GM23338 (cell line): ENCODE measurements around the gene TMEM247. TPM values are rescaled to one million over a fixed set of nuclear protein-coding genes. Genes with fewer than 3 reads are reported as not detected.

ENCODE experiments used
- ATAC-seq: fragments of 200-7000 bp; cut with Tn5 transposase; 3 replicates; pipeline ENCODE4 v1.9.1; 2020
- DNase-seq: peaks from one replicate; pipeline ENCODE4 v3.0.0-alpha.2; 2015; ENCODE audit warnings: low spot score
- H2AFZ ChIP-seq: fragments of 200-600 bp; sonication (generic); 2 replicates; pipeline ENCODE4 v1.8.0; 2016; ENCODE audit warnings: antibody characterized with exemption, mild to moderate bottlenecking, moderate library complexity
- H3F3A ChIP-seq: fragments of 200-600 bp; sonication (generic); replicated peaks from 2 replicates; pipeline ENCODE4 v1.8.0; 2017; ENCODE audit warnings: antibody characterized with exemption, mixed run types, low read depth
- H3K27ac ChIP-seq: fragments of 200-600 bp; sonication (generic); 2 replicates; pipeline ENCODE4 v1.6.1; 2016; ENCODE audit warnings: low read depth
- H3K27me3 ChIP-seq: fragments of 200-600 bp; sonication (generic); 2 replicates; pipeline ENCODE4 v1.8.0; 2016; ENCODE audit warnings: mild to moderate bottlenecking, mixed run types, moderate library complexity; ENCODE audit not compliant: insufficient read depth
- H3K36me3 ChIP-seq: fragments of 200-600 bp; sonication (generic); 2 replicates; pipeline ENCODE4 v1.8.0; 2016; ENCODE audit warnings: mild to moderate bottlenecking; ENCODE audit not compliant: insufficient read depth
- H3K4me1 ChIP-seq: fragments of 200-600 bp; sonication (generic); 2 replicates; pipeline ENCODE4 v1.8.0; 2016; ENCODE audit warnings: mild to moderate bottlenecking, moderate library complexity; ENCODE audit not compliant: insufficient read depth
- H3K4me2 ChIP-seq: fragments of 200-600 bp; sonication (generic); 2 replicates; pipeline ENCODE4 v1.7.1; 2017; ENCODE audit warnings: mixed run types
- H3K4me3 ChIP-seq: fragments of 200-600 bp; sonication (generic); 2 replicates; pipeline ENCODE4 v1.6.1; 2016; ENCODE audit warnings: mixed run types
- H3K79me2 ChIP-seq: fragments of 200-600 bp; sonication (generic); replicated peaks from 2 replicates; pipeline ENCODE4 v1.8.0; 2017; ENCODE audit warnings: mild to moderate bottlenecking; ENCODE audit not compliant: insufficient read depth
- H3K9me2 ChIP-seq: fragments of 200-600 bp; sonication (generic); 2 replicates; pipeline ENCODE4 v1.8.0; 2017; ENCODE audit not compliant: insufficient read depth
- H4K20me1 ChIP-seq: fragments of 200-600 bp; sonication (generic); replicated peaks from 2 replicates; pipeline ENCODE4 v1.8.0; 2017; ENCODE audit warnings: mild to moderate bottlenecking; ENCODE audit not compliant: insufficient read depth
- H3K27ac Mint-ChIP-seq: 2 replicates; pipeline ENCODE4 v1.8.0; 2020; ENCODE audit warnings: inconsistent platforms, mild to moderate bottlenecking, moderate library complexity, mixed read lengths
- H3K27me3 Mint-ChIP-seq: 3 replicates; pipeline ENCODE4 v1.8.0; 2022; ENCODE audit warnings: low read depth, mild to moderate bottlenecking, moderate library complexity, mixed read lengths, inconsistent platforms; ENCODE audit not compliant: insufficient read depth, poor library complexity
- H3K36me3 Mint-ChIP-seq: 3 replicates; pipeline ENCODE4 v1.8.0; 2021; ENCODE audit warnings: low read depth, mild to moderate bottlenecking, inconsistent platforms, moderate library complexity, mixed read lengths
- H3K4me1 Mint-ChIP-seq: 3 replicates; pipeline ENCODE4 v1.8.0; 2020; ENCODE audit warnings: mild to moderate bottlenecking, inconsistent platforms, mixed read lengths
- H3K4me3 Mint-ChIP-seq: 3 replicates; pipeline ENCODE4 v1.8.0; 2021; ENCODE audit warnings: moderate library complexity, mild to moderate bottlenecking, inconsistent platforms, mixed read lengths
- H3K9me3 Mint-ChIP-seq: 3 replicates; pipeline ENCODE4 v1.8.0; 2020; ENCODE audit warnings: moderate library complexity, mild to moderate bottlenecking, inconsistent platforms, mixed read lengths
- CREB1 ChIP-seq: fragments of 250-450 bp; sonication (Bioruptor Pico); IDR thresholded peaks from 2 replicates; pipeline ENCODE4 v1.5.0; 2020; ENCODE audit warnings: low read depth, mild to moderate bottlenecking, moderate library complexity
- ETS1 ChIP-seq: IDR thresholded peaks from 2 replicates; pipeline ENCODE4 v1.6.1; 2016; ENCODE audit warnings: antibody characterized with exemption
- EZH2 ChIP-seq: fragments of 200-600 bp; sonication (generic); IDR thresholded peaks from one replicate; pipeline ENCODE4 v1.8.0; 2017; ENCODE audit warnings: antibody characterized with exemption, mild to moderate bottlenecking, low read depth; ENCODE audit not compliant: unreplicated experiment
- NANOG ChIP-seq: IDR thresholded peaks from 2 replicates; pipeline ENCODE4 v1.6.1; 2016; ENCODE audit warnings: antibody characterized with exemption, borderline replicate concordance
- POLR2AphosphoS5 ChIP-seq: IDR thresholded peaks from 2 replicates; pipeline ENCODE4 v1.6.1; 2016; ENCODE audit warnings: antibody characterized with exemption, low read depth
- STAT1 ChIP-seq: IDR thresholded peaks from one replicate; pipeline ENCODE4 v1.6.1; 2016; ENCODE audit warnings: antibody characterized with exemption; ENCODE audit not compliant: unreplicated experiment
- ZNF114 ChIP-seq: fragments of 250-450 bp; sonication (Bioruptor Pico); IDR thresholded peaks from 2 replicates; pipeline ENCODE4 v1.5.0; 2020; ENCODE audit warnings: mild to moderate bottlenecking, moderate library complexity
- ZNF331 ChIP-seq: fragments of 250-450 bp; sonication (Bioruptor Pico); IDR thresholded peaks from 2 replicates; pipeline ENCODE4 v1.5.0; 2020; ENCODE audit warnings: low read depth, mild to moderate bottlenecking, moderate library complexity
- ZNF462 ChIP-seq: fragments of 250-450 bp; sonication (Bioruptor Pico); IDR thresholded peaks from 2 replicates; pipeline ENCODE4 v1.5.0; 2020; ENCODE audit warnings: mild to moderate bottlenecking, moderate library complexity
- polyA plus RNA-seq: library from polyadenylated mRNA; unstranded; fragments of >200 nt; fragmentation: Nextera tagmentation; extraction: Ambion mirVana; gene quantifications from 2 replicates; pipeline ENCODE4 v1.2.1, GENCODE V29; 2016
- total RNA-seq: library from RNA; depleted of rRNA; stranded (reverse); fragments of >200 nt; shearing (Covaris generic); gene quantifications from 2 replicates; pipeline ENCODE4 v1.2.3, GENCODE V29; 2014
- TF ChIP-seq, protein P1 (sequence below), 2 experiments: fragments of 200-600 bp in 1 of 2; sonication (generic) in 1 of 2; conservative IDR thresholded peaks; 2 replicates each; pipeline versions ENCODE4 v1.5.1 to v1.6.1; 2016 to 2017; ENCODE audit warnings: antibody characterized with exemption in 2 of 2, low read depth in 2 of 2, mild to moderate bottlenecking in 2 of 2, moderate library complexity in 1 of 2
- TF ChIP-seq, protein P2 (sequence below): IDR thresholded peaks from one replicate; pipeline ENCODE4 v1.6.1; 2018; ENCODE audit warnings: antibody characterized with exemption; ENCODE audit not compliant: unreplicated experiment

The TMEM247 gene
- total and polyA plus RNA-seq, 2 experiments from 2014 or later = not detected

DNA sequence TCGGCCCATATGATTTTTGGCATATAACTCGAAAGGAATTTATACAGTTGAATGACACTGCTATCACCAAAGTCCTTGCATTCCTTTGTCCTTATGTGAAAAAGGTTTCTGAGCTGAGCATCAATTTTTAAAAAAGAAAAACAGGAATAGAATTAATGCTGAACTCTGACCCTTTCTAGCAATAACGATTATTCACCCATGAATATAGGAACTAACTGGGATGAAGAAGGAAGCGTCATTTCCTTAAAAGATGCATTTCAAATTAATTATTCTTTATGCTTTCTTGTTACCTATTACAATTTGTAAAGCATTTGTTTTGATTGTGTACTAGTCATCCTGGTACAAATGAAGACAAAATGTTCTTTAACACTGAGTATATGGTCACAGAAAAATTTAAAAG is 19.3 kb downstream of the TMEM247 start:
- H3K79me2 ChIP-seq = no peaks in the 10 kb centered on the region
- Mint-ChIP-seq H3K36me3 (no peaks in the 10 kb centered on the region), H3K4me1 (peaks cover 3% of the 10 kb centered on the region; the same call in 2 of the 3 replicates), H3K9me3 (no peaks in the 10 kb centered on the region), H3K27me3 (peaks cover 24% of the 10 kb centered on the region), H3K4me3 (peak overlapping the region; percentile 95), H3K27ac (no peak overlapping the region)
- peaks cover 9% of the 10 kb centered on the region for H3K4me1 ChIP-seq
- no peaks in the 10 kb centered on the region for H3K36me3 ChIP-seq
- peak overlapping the region; percentile 82; the same call in 1 of the 2 replicates for H3K4me2 ChIP-seq
- H3K27me3 ChIP-seq = peaks cover 22% of the 10 kb centered on the region
- peak overlapping the region; percentile 68; the same call in 1 of the 2 replicates for H3K4me3 ChIP-seq
- H2AFZ ChIP-seq = no peak overlapping the region
- no peak for DNase-seq
- no peak overlapping the region for H3K27ac ChIP-seq
- no peaks in the 10 kb centered on the region for H3K9me2 ChIP-seq
- H4K20me1 ChIP-seq = no peaks in the 10 kb centered on the region
- H3F3A ChIP-seq = no peaks in the 10 kb centered on the region; the same call in 1 of the 2 replicates
- TF ChIP-seq ZNF114 (no peak), POLR2AphosphoS5 (no peak), CREB1 (CRISPR knock-in tag) (no peak), ZNF331 (CRISPR knock-in tag) (no peak), NANOG (no peak), ZNF462 (CRISPR knock-in tag) (no peak), STAT1 (no peak), EZH2 (no peak), ETS1 (no peak)
- TF ChIP-seq, protein P1, sequence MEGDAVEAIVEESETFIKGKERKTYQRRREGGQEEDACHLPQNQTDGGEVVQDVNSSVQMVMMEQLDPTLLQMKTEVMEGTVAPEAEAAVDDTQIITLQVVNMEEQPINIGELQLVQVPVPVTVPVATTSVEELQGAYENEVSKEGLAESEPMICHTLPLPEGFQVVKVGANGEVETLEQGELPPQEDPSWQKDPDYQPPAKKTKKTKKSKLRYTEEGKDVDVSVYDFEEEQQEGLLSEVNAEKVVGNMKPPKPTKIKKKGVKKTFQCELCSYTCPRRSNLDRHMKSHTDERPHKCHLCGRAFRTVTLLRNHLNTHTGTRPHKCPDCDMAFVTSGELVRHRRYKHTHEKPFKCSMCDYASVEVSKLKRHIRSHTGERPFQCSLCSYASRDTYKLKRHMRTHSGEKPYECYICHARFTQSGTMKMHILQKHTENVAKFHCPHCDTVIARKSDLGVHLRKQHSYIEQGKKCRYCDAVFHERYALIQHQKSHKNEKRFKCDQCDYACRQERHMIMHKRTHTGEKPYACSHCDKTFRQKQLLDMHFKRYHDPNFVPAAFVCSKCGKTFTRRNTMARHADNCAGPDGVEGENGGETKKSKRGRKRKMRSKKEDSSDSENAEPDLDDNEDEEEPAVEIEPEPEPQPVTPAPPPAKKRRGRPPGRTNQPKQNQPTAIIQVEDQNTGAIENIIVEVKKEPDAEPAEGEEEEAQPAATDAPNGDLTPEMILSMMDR (conservative IDR thresholded peaks at IDR 0.05; ENCODE audit: low read depth in 2 of 2) = no peak
- TF ChIP-seq, protein P2, sequence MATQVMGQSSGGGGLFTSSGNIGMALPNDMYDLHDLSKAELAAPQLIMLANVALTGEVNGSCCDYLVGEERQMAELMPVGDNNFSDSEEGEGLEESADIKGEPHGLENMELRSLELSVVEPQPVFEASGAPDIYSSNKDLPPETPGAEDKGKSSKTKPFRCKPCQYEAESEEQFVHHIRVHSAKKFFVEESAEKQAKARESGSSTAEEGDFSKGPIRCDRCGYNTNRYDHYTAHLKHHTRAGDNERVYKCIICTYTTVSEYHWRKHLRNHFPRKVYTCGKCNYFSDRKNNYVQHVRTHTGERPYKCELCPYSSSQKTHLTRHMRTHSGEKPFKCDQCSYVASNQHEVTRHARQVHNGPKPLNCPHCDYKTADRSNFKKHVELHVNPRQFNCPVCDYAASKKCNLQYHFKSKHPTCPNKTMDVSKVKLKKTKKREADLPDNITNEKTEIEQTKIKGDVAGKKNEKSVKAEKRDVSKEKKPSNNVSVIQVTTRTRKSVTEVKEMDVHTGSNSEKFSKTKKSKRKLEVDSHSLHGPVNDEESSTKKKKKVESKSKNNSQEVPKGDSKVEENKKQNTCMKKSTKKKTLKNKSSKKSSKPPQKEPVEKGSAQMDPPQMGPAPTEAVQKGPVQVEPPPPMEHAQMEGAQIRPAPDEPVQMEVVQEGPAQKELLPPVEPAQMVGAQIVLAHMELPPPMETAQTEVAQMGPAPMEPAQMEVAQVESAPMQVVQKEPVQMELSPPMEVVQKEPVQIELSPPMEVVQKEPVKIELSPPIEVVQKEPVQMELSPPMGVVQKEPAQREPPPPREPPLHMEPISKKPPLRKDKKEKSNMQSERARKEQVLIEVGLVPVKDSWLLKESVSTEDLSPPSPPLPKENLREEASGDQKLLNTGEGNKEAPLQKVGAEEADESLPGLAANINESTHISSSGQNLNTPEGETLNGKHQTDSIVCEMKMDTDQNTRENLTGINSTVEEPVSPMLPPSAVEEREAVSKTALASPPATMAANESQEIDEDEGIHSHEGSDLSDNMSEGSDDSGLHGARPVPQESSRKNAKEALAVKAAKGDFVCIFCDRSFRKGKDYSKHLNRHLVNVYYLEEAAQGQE = no peak
- no peak for ATAC-seq
